Kidney glomerular epithelial cell (primary cell): ENCODE measurements around the gene EP400.

Source experiments
- DNase-seq: peaks from one replicate; lab custom pipeline; 2025; lab: John Stamatoyannopoulos, UW

EP400 gene

GRCh38 chr12:132123970-132124765 lies 174.4 kb downstream of the EP400 start:
- no peak for DNase-seq

GRCh38 chr12:132124766-132125425 lies 175.2 kb downstream of the EP400 start:
- DNase-seq = no peak

- no peak for DNase-seq
Measured at GRCh38 chr12:132125736-132126135, 176.0 kb downstream of the EP400 start.

DNA sequence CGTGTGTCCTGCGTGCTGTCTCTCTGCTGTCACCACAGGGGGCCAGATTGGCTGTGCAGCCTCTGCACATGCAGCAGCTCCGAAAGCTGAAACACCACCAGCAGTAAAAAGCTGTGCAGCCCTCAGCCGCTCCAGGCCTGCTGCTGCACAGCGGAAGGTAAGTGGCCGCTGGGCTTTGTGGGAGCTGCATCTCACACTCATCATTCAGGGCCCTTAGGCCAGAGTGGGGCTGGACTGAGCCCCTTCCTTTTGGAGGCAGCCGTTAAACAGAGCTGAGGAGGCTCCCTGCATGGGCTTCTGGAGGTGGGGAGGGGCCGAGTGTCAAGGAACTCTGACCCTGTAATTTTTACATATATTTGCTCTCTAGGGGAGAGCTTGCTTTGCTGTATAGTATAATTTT lies 177.3 kb downstream of the EP400 start:
- DNase-seq = no peak

DNA sequence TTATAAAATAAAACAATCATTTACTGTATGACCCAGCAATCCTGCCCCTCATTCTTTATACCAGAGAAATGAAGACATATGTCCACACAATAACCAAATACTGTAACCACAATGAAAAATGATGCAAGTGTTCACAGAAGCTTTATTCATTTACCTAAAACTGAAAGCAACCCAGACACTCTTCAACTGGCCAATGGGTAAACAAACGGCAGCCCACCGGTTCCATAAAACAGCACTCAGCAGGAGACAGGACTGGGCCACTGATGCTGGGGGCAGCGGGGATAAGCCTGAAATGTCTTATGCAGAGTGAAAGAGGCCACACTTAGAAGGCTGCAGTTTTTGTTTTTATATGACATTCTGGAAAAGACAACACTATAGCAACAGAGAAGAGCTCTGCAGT lies 179.3 kb downstream of the EP400 start:
- no peak for DNase-seq

DNA sequence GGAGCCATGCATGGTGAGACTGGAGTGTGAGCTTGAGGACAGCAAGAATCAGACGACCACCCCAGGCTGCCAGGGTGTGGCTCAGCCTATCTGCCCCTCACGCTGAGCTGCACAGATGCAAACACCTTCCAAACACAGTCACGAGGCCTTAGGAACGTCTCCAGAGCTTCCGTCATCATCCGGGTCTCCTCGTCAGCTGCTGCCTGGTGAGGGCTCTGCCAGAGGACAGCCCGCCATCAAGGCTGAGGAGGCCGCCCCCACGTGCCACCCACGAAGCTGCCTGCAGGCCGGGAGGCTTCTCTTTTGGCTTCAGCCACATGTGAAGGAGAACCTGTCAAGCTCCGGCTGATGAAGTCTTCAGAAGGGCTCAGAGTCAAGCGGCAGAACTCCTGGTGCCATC lies 180.9 kb downstream of the EP400 start:
- DNase-seq = no peak
